Activated naive CD8-positive, alpha-beta T cell treated with anti-CD3 and anti-CD28 coated beads, Interleukin-2, amount 50 U/mL, for 24 hours (primary cell): ENCODE measurements around the gene GAD2.

Experiments
- ATAC-seq: fragments of 150-1000 bp; cut with Tn5 transposase; one replicate; pipeline ENCODE4 v1.10.0; 2021
- DNase-seq: peaks from one replicate; pipeline ENCODE4 v3.0.0; 2021
- H3K27ac Mint-ChIP-seq: one replicate; pipeline ENCODE4 v1.8.0; 2021; ENCODE audit warnings: mild to moderate bottlenecking, mixed read lengths
- H3K27me3 Mint-ChIP-seq: one replicate; pipeline ENCODE4 v1.8.0; 2021; ENCODE audit warnings: mixed read lengths
- H3K36me3 Mint-ChIP-seq: one replicate; pipeline ENCODE4 v1.8.0; 2021; ENCODE audit warnings: low read depth, mixed read lengths
- H3K4me1 Mint-ChIP-seq: one replicate; pipeline ENCODE4 v1.8.0; 2021; ENCODE audit warnings: mixed read lengths
- H3K4me3 Mint-ChIP-seq: one replicate; pipeline ENCODE4 v1.8.0; 2021; ENCODE audit warnings: mild to moderate bottlenecking, moderate library complexity, mixed read lengths
- H3K9me3 Mint-ChIP-seq: one replicate; pipeline ENCODE4 v1.8.0; 2021; ENCODE audit warnings: mixed read lengths

The GAD2 gene

GRCh38 chr10:26214551-26215395 lies 1.8 kb upstream of the GAD2 start:
- Mint-ChIP-seq H3K4me1 (peaks cover 32% of the 10 kb centered on the region), H3K27me3 (peaks cover 75% of the 10 kb centered on the region), H3K27ac (no peak overlapping the region), H3K4me3 (no peak overlapping the region), H3K36me3 (peaks cover 2% of the 10 kb centered on the region), H3K9me3 (no peaks in the 10 kb centered on the region)
- DNase-seq: no peak
- no peak for ATAC-seq

- no peaks in the 10 kb centered on the region for H3K9me3 Mint-ChIP-seq
- peaks cover 82% of the 10 kb centered on the region for H3K27me3 Mint-ChIP-seq
- H3K4me3 Mint-ChIP-seq: peak overlapping the region; percentile 58
- H3K4me1 Mint-ChIP-seq: peaks cover 32% of the 10 kb centered on the region
- peaks cover 2% of the 10 kb centered on the region for H3K36me3 Mint-ChIP-seq
- H3K27ac Mint-ChIP-seq: no peak overlapping the region
- DNase-seq (no peak), ATAC-seq (no peak)
These were observed 1.1 kb upstream of the GAD2 start for GRCh38 chr10:26215396-26215934.

GRCh38 chr10:26215935-26216584 lies 514 bp upstream of the GAD2 start:
- no peaks in the 10 kb centered on the region for H3K9me3 Mint-ChIP-seq
- ATAC-seq (peak; percentile 79), DNase-seq (peak; percentile 54)
- peaks cover 2% of the 10 kb centered on the region for H3K36me3 Mint-ChIP-seq
- H3K27ac Mint-ChIP-seq: no peak overlapping the region
- H3K27me3 Mint-ChIP-seq: peaks cover 88% of the 10 kb centered on the region
- H3K4me1 Mint-ChIP-seq: peaks cover 32% of the 10 kb centered on the region
- peak overlapping the region; percentile 63 for H3K4me3 Mint-ChIP-seq

- H3K4me3 Mint-ChIP-seq: peak overlapping the region; percentile 39
- no peak overlapping the region for H3K27ac Mint-ChIP-seq
- H3K36me3 Mint-ChIP-seq: peaks cover 2% of the 10 kb centered on the region
- peaks cover 29% of the 10 kb centered on the region for H3K4me1 Mint-ChIP-seq
- DNase-seq: no peak
- ATAC-seq: no peak
- no peaks in the 10 kb centered on the region for H3K9me3 Mint-ChIP-seq
- H3K27me3 Mint-ChIP-seq: peaks cover 93% of the 10 kb centered on the region
These were observed 967 bp downstream of the GAD2 start for GRCh38 chr10:26217396-26218086.

GRCh38 chr10:26219676-26220075 lies 3.1 kb downstream of the GAD2 start:
- no peak overlapping the region for H3K4me3 Mint-ChIP-seq
- DNase-seq: no peak
- H3K27me3 Mint-ChIP-seq: peaks cover 90% of the 10 kb centered on the region
- no peaks in the 10 kb centered on the region for H3K9me3 Mint-ChIP-seq
- peaks cover 29% of the 10 kb centered on the region for H3K4me1 Mint-ChIP-seq
- peaks cover 2% of the 10 kb centered on the region for H3K36me3 Mint-ChIP-seq
- H3K27ac Mint-ChIP-seq: no peak overlapping the region
- ATAC-seq: no peak

GRCh38 chr10:26220901-26221300 lies 4.3 kb downstream of the GAD2 start:
- Mint-ChIP-seq H3K4me1 (peaks cover 19% of the 10 kb centered on the region), H3K9me3 (no peaks in the 10 kb centered on the region), H3K4me3 (no peak overlapping the region), H3K27ac (no peak overlapping the region), H3K27me3 (peaks cover 85% of the 10 kb centered on the region), H3K36me3 (peaks cover 2% of the 10 kb centered on the region)
- DNase-seq (no peak), ATAC-seq (no peak)

- Mint-ChIP-seq H3K4me3 (no peak overlapping the region), H3K27me3 (peaks cover 79% of the 10 kb centered on the region), H3K9me3 (no peaks in the 10 kb centered on the region), H3K27ac (no peak overlapping the region), H3K4me1 (peaks cover 14% of the 10 kb centered on the region), H3K36me3 (peaks cover 2% of the 10 kb centered on the region)
- DNase-seq: no peak
- no peak for ATAC-seq
These were observed 5.0 kb downstream of the GAD2 start for GRCh38 chr10:26221541-26221940.

- ATAC-seq (no peak), DNase-seq (no peak)
- H3K36me3 Mint-ChIP-seq: peaks cover 2% of the 10 kb centered on the region
- H3K27me3 Mint-ChIP-seq: peaks cover 73% of the 10 kb centered on the region
- peaks cover 6% of the 10 kb centered on the region for H3K4me1 Mint-ChIP-seq
- H3K9me3 Mint-ChIP-seq: no peaks in the 10 kb centered on the region
- H3K4me3 Mint-ChIP-seq: no peak overlapping the region
- H3K27ac Mint-ChIP-seq: no peak overlapping the region
These were observed 6.0 kb downstream of the GAD2 start for GRCh38 chr10:26222563-26222962.

GRCh38 chr10:26225322-26225721 lies 8.7 kb downstream of the GAD2 start:
- ATAC-seq (no peak), DNase-seq (no peak)
- H3K27me3 Mint-ChIP-seq: peaks cover 54% of the 10 kb centered on the region
- H3K4me3 Mint-ChIP-seq: no peak overlapping the region
- H3K27ac Mint-ChIP-seq: no peak overlapping the region
- H3K36me3 Mint-ChIP-seq: no peaks in the 10 kb centered on the region
- no peaks in the 10 kb centered on the region for H3K9me3 Mint-ChIP-seq
- no peaks in the 10 kb centered on the region for H3K4me1 Mint-ChIP-seq

- DNase-seq (no peak), ATAC-seq (no peak)
- no peak overlapping the region for H3K4me3 Mint-ChIP-seq
- H3K36me3 Mint-ChIP-seq: no peaks in the 10 kb centered on the region
- no peaks in the 10 kb centered on the region for H3K9me3 Mint-ChIP-seq
- peaks cover 38% of the 10 kb centered on the region for H3K27me3 Mint-ChIP-seq
- H3K27ac Mint-ChIP-seq: no peak overlapping the region
- no peaks in the 10 kb centered on the region for H3K4me1 Mint-ChIP-seq
These were observed 11.2 kb downstream of the GAD2 start for GRCh38 chr10:26227786-26228185.

- Mint-ChIP-seq H3K36me3 (no peaks in the 10 kb centered on the region), H3K4me1 (no peaks in the 10 kb centered on the region), H3K4me3 (no peak overlapping the region)
These were observed 15.6 kb downstream of the GAD2 start for GRCh38 chr10:26232174-26232573.

GRCh38 chr10:26235761-26236160 lies 19.2 kb downstream of the GAD2 start:
- no peak for DNase-seq
- H3K4me1 Mint-ChIP-seq: no peaks in the 10 kb centered on the region
- no peaks in the 10 kb centered on the region for H3K36me3 Mint-ChIP-seq
- no peak for ATAC-seq
- no peaks in the 10 kb centered on the region for H3K9me3 Mint-ChIP-seq
- H3K27me3 Mint-ChIP-seq: peaks cover 17% of the 10 kb centered on the region
- H3K4me3 Mint-ChIP-seq: no peak overlapping the region
- H3K27ac Mint-ChIP-seq: no peak overlapping the region

More at GRCh38 chr10:26232174-26232573, 15.6 kb downstream of the GAD2 start:
- Mint-ChIP-seq H3K9me3 (no peaks in the 10 kb centered on the region), H3K27ac (no peak overlapping the region), H3K27me3 (peaks cover 18% of the 10 kb centered on the region)
- DNase-seq (no peak), ATAC-seq (no peak)

GRCh38 chr10:26238378-26238777 lies 21.8 kb downstream of the GAD2 start:
- no peak for DNase-seq
- Mint-ChIP-seq H3K4me3 (no peak overlapping the region), H3K4me1 (no peaks in the 10 kb centered on the region), H3K27me3 (peaks cover 19% of the 10 kb centered on the region), H3K9me3 (no peaks in the 10 kb centered on the region), H3K36me3 (no peaks in the 10 kb centered on the region), H3K27ac (no peak overlapping the region)
- no peak for ATAC-seq

- no peak for DNase-seq
- Mint-ChIP-seq H3K4me1 (no peaks in the 10 kb centered on the region), H3K27ac (no peak overlapping the region), H3K4me3 (no peak overlapping the region), H3K27me3 (peaks cover 21% of the 10 kb centered on the region), H3K9me3 (no peaks in the 10 kb centered on the region), H3K36me3 (no peaks in the 10 kb centered on the region)
- no peak for ATAC-seq
These were observed 26.3 kb downstream of the GAD2 start for GRCh38 chr10:26242706-26243350.
